ENCODE measurements around the gene CACNA1G.
A peak's percentile ranks its signal among the peaks of the same experiment; 100 is the strongest.

The CACNA1G gene

DNA sequence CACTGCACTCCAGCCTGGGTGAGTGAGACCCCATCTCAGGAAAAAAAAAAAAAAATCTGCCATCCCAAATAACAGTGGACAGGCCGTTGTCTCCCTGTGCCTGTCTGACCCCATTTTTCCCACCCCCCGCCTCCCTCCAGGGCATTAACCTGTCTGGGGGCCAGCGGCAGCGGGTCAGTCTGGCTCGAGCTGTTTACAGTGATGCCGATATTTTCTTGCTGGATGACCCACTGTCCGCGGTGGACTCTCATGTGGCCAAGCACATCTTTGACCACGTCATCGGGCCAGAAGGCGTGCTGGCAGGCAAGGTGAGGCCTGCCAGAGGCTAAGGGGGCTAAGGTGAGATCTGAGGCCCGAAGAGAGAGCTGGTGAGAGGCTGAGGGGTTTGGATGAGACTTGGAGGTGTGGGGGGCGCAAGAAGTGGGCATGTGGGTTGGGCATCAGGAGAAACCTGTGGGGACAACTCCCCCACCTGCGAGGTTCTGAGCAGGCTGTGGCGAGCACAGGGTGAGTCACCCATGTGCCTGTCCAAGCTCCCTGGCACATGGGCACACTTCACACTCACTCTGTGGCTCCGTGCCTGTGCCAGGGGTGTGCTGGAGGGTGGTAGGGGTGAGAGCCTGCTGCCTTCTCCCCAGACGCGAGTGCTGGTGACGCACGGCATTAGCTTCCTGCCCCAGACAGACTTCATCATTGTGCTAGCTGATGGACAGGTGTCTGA, 112.5 kb downstream of the CACNA1G start:
- DNase-seq (ENCODE audit: low spot score), result peak; percentile 43

DNA sequence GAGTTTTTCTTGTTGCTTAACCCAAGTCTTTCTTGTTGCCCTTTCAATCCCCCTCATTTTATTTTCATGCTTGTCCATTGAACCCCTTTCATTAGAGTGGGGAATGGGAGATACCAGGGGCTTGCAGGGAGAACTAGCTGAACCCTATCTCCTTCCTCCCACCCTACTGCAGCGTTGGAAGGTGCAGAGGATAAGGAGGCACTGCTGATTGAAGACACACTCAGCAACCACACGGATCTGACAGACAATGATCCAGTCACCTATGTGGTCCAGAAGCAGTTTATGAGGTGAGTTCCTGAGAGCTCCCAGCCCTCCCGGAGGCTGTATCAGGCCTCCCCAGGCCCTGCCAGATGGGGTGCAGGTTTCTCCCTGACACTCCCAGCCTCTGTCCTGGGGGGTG, 114.7 kb downstream of the CACNA1G start:
- peak; percentile 22 for DNase-seq (ENCODE audit: low spot score)

GRCh38 chr17:50675627-50676026, 115.1 kb downstream of the CACNA1G start:
- peak; percentile 40 for DNase-seq (ENCODE audit: low spot score)

DNA sequence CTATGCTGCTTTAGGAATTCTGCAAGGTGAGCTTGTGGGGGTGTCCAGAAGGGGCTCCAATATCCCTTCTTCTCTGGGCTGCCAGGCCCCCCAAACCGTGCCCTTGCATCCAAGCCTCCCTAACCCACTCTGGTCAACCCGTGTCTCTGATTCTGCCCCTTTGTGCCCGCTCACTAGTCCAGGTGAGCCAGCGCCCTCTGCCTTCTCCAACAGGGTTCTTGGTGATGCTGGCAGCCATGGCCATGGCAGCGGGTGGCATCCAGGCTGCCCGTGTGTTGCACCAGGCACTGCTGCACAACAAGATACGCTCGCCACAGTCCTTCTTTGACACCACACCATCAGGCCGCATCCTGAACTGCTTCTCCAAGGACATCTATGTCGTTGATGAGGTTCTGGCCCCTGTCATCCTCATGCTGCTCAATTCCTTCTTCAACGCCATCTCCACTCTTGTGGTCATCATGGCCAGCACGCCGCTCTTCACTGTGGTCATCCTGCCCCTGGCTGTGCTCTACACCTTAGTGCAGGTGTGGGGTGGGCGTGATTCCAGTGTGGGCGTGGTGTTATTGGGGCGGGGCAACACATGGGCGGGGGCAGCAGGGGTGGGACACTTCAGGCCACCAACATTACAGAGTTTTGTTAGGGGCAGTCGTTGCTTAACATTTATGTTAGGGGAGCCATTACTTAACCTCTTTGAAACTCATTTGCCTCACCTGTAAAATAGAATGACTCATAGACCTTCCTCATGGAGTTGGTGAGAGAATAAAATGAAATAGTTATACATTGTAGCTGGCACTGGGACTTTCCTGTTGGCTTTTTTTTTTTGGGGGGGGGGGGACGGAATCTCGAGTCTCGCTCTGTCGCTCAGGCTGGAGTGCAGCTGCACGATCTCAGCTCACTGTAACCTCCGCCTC, 115.8 kb downstream of the CACNA1G start:
- DNase-seq (ENCODE audit: low spot score), result peak; percentile 39
